IMR-90 (cell line): ENCODE data around the gene ABCF3. TPM values are rescaled to one million over a fixed set of nuclear protein-coding genes. Genes with fewer than 3 reads are reported as not detected.

ENCODE experiments used
- ATAC-seq: fragments of 200-7000 bp; cut with Tn5 transposase; 2 replicates; pipeline ENCODE4 v1.9.1; 2020; ENCODE audit warnings: low read depth, mild to moderate bottlenecking, moderate library complexity
- BruUV-seq: library from RNA; stranded (reverse); fragments of 400-500 nt; replicated peaks from 2 replicates; lab custom pipeline; 2021; lab: Mats Ljungman, UMichigan
- CTCF ChIA-PET: fragments of 300-600 bp; formaldehyde crosslinking; extraction: SDS; loops from one replicate; lab custom pipeline; 2021; ENCODE audit warnings: antibody characterized with exemption; lab: Yijun Ruan, JAX
- POLR2A ChIA-PET: fragments of 300-600 bp; sonication (Branson Sonifier 250); formaldehyde crosslinking; loops from one replicate; lab custom pipeline; 2022; ENCODE audit warnings: antibody characterized with exemption; ENCODE audit not compliant: unreplicated experiment; lab: Charles Lee
- DNase-seq: peaks from one replicate; pipeline ENCODE4 v3.0.0; 2013
- H2AFZ ChIP-seq: replicated peaks from 2 replicates; pipeline ENCODE3; 2013; ENCODE audit warnings: low read length, mild to moderate bottlenecking; ENCODE audit not compliant: poor library complexity
- H2AK5ac ChIP-seq: 2 replicates; pipeline ENCODE4 v1.6.1; 2013; ENCODE audit warnings: low read depth, low read length, inconsistent platforms
- H2AK9ac ChIP-seq: replicated peaks from 2 replicates; pipeline ENCODE3; 2013; ENCODE audit warnings: mild to moderate bottlenecking, low read depth, low read length, moderate library complexity; ENCODE audit not compliant: poor library complexity
- H2BK120ac ChIP-seq: 2 replicates; pipeline ENCODE4 v1.6.1; 2013; ENCODE audit warnings: low read depth, low read length, inconsistent platforms
- H2BK15ac ChIP-seq: 3 replicates; pipeline ENCODE4 v1.6.1; 2013; ENCODE audit warnings: low read depth, low read length, inconsistent platforms
- H2BK20ac ChIP-seq: 2 replicates; pipeline ENCODE4 v1.6.1; 2013; ENCODE audit warnings: low read depth, mild to moderate bottlenecking, inconsistent platforms, low read length, moderate library complexity
- H2BK5ac ChIP-seq: 2 replicates; pipeline ENCODE4 v1.6.1; 2013; ENCODE audit warnings: mild to moderate bottlenecking, low read depth, low read length, inconsistent platforms; ENCODE audit not compliant: poor library complexity, severe bottlenecking
- H3K14ac ChIP-seq: replicated peaks from 2 replicates; pipeline ENCODE4 v1.6.1; 2013; ENCODE audit warnings: low read depth, low read length, inconsistent platforms
- H3K18ac ChIP-seq: 2 replicates; pipeline ENCODE4 v1.6.1; 2013; ENCODE audit warnings: low read depth, low read length, control low read depth
- H3K23ac ChIP-seq: 2 replicates; pipeline ENCODE4 v1.6.1; 2013; ENCODE audit warnings: low read depth, low read length, inconsistent platforms
- H3K27ac ChIP-seq: 2 replicates; pipeline ENCODE4 v1.5.1; 2013; ENCODE audit warnings: mild to moderate bottlenecking, control low read depth, low read length; ENCODE audit not compliant: insufficient read depth
- H3K27me3 ChIP-seq: 2 replicates; pipeline ENCODE4 v1.6.1; 2013; ENCODE audit warnings: low read length; ENCODE audit not compliant: control insufficient read depth, insufficient read depth
- H3K36me3 ChIP-seq: 2 replicates; pipeline ENCODE4 v1.6.1; 2013; ENCODE audit warnings: low read length, mixed read lengths; ENCODE audit not compliant: control insufficient read depth, insufficient read depth
- H3K4ac ChIP-seq: 2 replicates; pipeline ENCODE4 v1.6.1; 2013; ENCODE audit warnings: low read depth, low read length, inconsistent platforms
- H3K4me1 ChIP-seq: 2 replicates; pipeline ENCODE4 v1.6.1; 2013; ENCODE audit warnings: low read length, mixed read lengths; ENCODE audit not compliant: control insufficient read depth, insufficient read depth
- H3K4me2 ChIP-seq: 2 replicates; pipeline ENCODE4 v1.6.1; 2013; ENCODE audit warnings: low read depth, mild to moderate bottlenecking, control low read depth, low read length, moderate library complexity
- H3K4me3 ChIP-seq: 2 replicates; pipeline ENCODE4 v1.5.1; 2013; ENCODE audit warnings: low read depth, mild to moderate bottlenecking, control low read depth, low read length, moderate library complexity; ENCODE audit not compliant: insufficient read depth
- H3K56ac ChIP-seq: 2 replicates; pipeline ENCODE4 v1.6.1; 2013; ENCODE audit warnings: low read length, inconsistent platforms; ENCODE audit not compliant: insufficient read depth; ENCODE audit errors: extremely low read depth
- H3K79me1 ChIP-seq, 2 experiments: 2 replicates each; pipeline ENCODE4 v1.6.1; 2013; ENCODE audit warnings: low read length in 2 of 2, inconsistent platforms in 1 of 2, low read depth in 1 of 2
- H3K9ac ChIP-seq: 2 replicates; pipeline ENCODE4 v1.6.1; 2013; ENCODE audit warnings: low read depth, low read length, control low read depth
- H3K9me1 ChIP-seq: 2 replicates; pipeline ENCODE4 v1.6.1; 2013; ENCODE audit warnings: low read length, inconsistent platforms; ENCODE audit not compliant: insufficient read depth
- H3K9me3 ChIP-seq: 2 replicates; pipeline ENCODE4 v1.6.1; 2013; ENCODE audit warnings: low read length; ENCODE audit not compliant: control insufficient read depth, insufficient read depth
- H4K20me1 ChIP-seq: 2 replicates; pipeline ENCODE4 v1.6.1; 2013; ENCODE audit warnings: low read length, inconsistent platforms; ENCODE audit not compliant: insufficient read depth
- H4K5ac ChIP-seq: 2 replicates; pipeline ENCODE4 v1.6.1; 2013; ENCODE audit warnings: mild to moderate bottlenecking, low read depth, low read length, control low read depth
- H4K8ac ChIP-seq, 2 experiments: 2 replicates each; pipeline ENCODE4 v1.6.1; 2013; ENCODE audit warnings: low read depth in 2 of 2, low read length in 2 of 2, control low read depth in 1 of 2, inconsistent platforms in 1 of 2
- H4K91ac ChIP-seq: 2 replicates; pipeline ENCODE4 v1.6.1; 2013; ENCODE audit warnings: low read depth, low read length, inconsistent platforms; ENCODE audit not compliant: insufficient read depth
- BHLHE40 ChIP-seq: fragments of 150-350 bp; IDR thresholded peaks from 2 replicates; pipeline ENCODE4 v1.6.1; 2016; ENCODE audit warnings: mild to moderate bottlenecking, low read depth, low read length
- CEBPB ChIP-seq: IDR thresholded peaks from 2 replicates; pipeline ENCODE4 v1.6.1; 2012; ENCODE audit warnings: low read depth, low read length, improper control_type of control experiment
- CHD1 ChIP-seq: IDR thresholded peaks from 2 replicates; pipeline ENCODE4 v1.6.1; 2012; ENCODE audit warnings: low read depth, low read length, improper control_type of control experiment
- CTCF ChIP-seq: conservative IDR thresholded peaks from 2 replicates; pipeline ENCODE4 v1.5.1; 2012; ENCODE audit warnings: mild to moderate bottlenecking, low read depth, low read length, improper control_type of control experiment
- ELK1 ChIP-seq: fragments of 150-350 bp; IDR thresholded peaks from 2 replicates; pipeline ENCODE4 v1.6.1; 2016; ENCODE audit warnings: low read depth, mild to moderate bottlenecking, low read length, moderate library complexity, borderline replicate concordance
- FOS ChIP-seq: fragments of 150-350 bp; IDR thresholded peaks from 2 replicates; pipeline ENCODE4 v1.6.1; 2016; ENCODE audit warnings: low read depth, low read length
- MAFK ChIP-seq: IDR thresholded peaks from 2 replicates; pipeline ENCODE4 v1.6.1; 2012; ENCODE audit warnings: low read depth, low read length, improper control_type of control experiment
- MAZ ChIP-seq: IDR thresholded peaks from 2 replicates; pipeline ENCODE4 v1.6.1; 2012; ENCODE audit warnings: low read depth, mild to moderate bottlenecking, low read length, improper control_type of control experiment, moderate library complexity, borderline replicate concordance
- MXI1 ChIP-seq: IDR thresholded peaks from 2 replicates; pipeline ENCODE4 v1.6.1; 2012; ENCODE audit warnings: low read depth, mild to moderate bottlenecking, low read length, moderate library complexity, borderline replicate concordance
- NFE2L2 ChIP-seq: fragments of 150-350 bp; IDR thresholded peaks from 2 replicates; pipeline ENCODE4 v1.6.1; 2016; ENCODE audit warnings: low read depth, mild to moderate bottlenecking, low read length
- POLR2A ChIP-seq: IDR thresholded peaks from 2 replicates; pipeline ENCODE4 v1.6.1; 2012; ENCODE audit warnings: mild to moderate bottlenecking, low read depth, low read length
- RAD21 ChIP-seq: IDR thresholded peaks from 2 replicates; pipeline ENCODE4 v1.6.1; 2012; ENCODE audit warnings: low read length, improper control_type of control experiment
- RCOR1 ChIP-seq: IDR thresholded peaks from 2 replicates; pipeline ENCODE4 v1.6.1; 2012; ENCODE audit warnings: mild to moderate bottlenecking, low read length, improper control_type of control experiment; ENCODE audit not compliant: insufficient replicate concordance
- RFX5 ChIP-seq: IDR thresholded peaks from 2 replicates; pipeline ENCODE4 v1.8.0; 2012; ENCODE audit warnings: low read depth, mild to moderate bottlenecking, low read length, moderate library complexity
- SMC3 ChIP-seq: fragments of 150-350 bp; IDR thresholded peaks from 2 replicates; pipeline ENCODE4 v1.6.1; 2016; ENCODE audit warnings: low read depth, mild to moderate bottlenecking, antibody characterized with exemption, low read length, moderate library complexity
- USF2 ChIP-seq: fragments of 150-350 bp; IDR thresholded peaks from 2 replicates; pipeline ENCODE4 v1.6.1; 2017; ENCODE audit warnings: mild to moderate bottlenecking, antibody characterized with exemption, low read length, low read depth
- WGBS, 2 experiments: methylation state at CpG; one replicate each; pipeline versions ENCODE4 v1.1.5 to v1.1.7; 2013; ENCODE audit warnings: missing lambda C conversion rate in 2 of 2; ENCODE audit not compliant: insufficient read length in 1 of 2; ENCODE audit errors: extremely low coverage in 2 of 2; 5-methylcytosine and 5-hydroxymethylcytosine counted together
- dilution Hi-C: fragments of 300-500 bp; cut with HindIII; formaldehyde crosslinking; loops from one replicate; pipeline ENCODE4 v1.14.3; 2018; ENCODE audit warnings: low sequenced_read_pairs; ENCODE audit not compliant: unreplicated experiment
- in situ Hi-C: fragments of 300-500 bp; cut with MboI; formaldehyde crosslinking; loops from 3 replicates; pipeline ENCODE4 v1.14.3; 2019; ENCODE audit warnings: low sequenced_read_pairs, inconsistent platforms, mixed read lengths
- intact Hi-C: fragments of 100-400 bp; cut with micrococcal nuclease; formaldehyde crosslinking; loops from 2 replicates; pipeline ENCODE4 v1.10.0; 2022
- polyA plus RNA-seq, 3 experiments: library from polyadenylated mRNA; depleted of rRNA; stranded (reverse); fragments of >200 nt; gene quantifications; 2 replicates each; pipeline ENCODE4 v1.2.3, GENCODE V29; 2012; ENCODE audit warnings: low replicate concordance in 1 of 3
- total RNA-seq: library from RNA; depleted of rRNA; stranded (reverse); fragments of >200 nt; gene quantifications from 2 replicates; pipeline ENCODE4 v1.2.3, GENCODE V29; 2012

Gene ABCF3
- total and polyA plus RNA-seq, 2 of the 4 experiments (the other 2 are of a cell fraction): 36.9 to 59.2 TPM

GRCh38 chr3:184234224-184234623 lies 48.2 kb downstream of the ABCF3 start:
- H3K56ac ChIP-seq: no peak overlapping the region
- H2BK5ac ChIP-seq: no peak overlapping the region
- ChIA-PET CTCF (interaction anchor here (0.6 kb wide), 2 partner anchors 12 to 1353 kb away, joined by 4 to 9 read pairs; no protein-coding TSS in a partner anchor), POLR2A (no interaction called here)
- no peak overlapping the region for H4K8ac ChIP-seq
- no peak overlapping the region for H4K91ac ChIP-seq
- no peaks in the 10 kb centered on the region; the same call in 1 of the 2 replicates for H3K4me1 ChIP-seq
- H3K9me1 ChIP-seq: 0 out of 2 replicates have a peak, but pooled peaks cover 3% of the 10 kb centered on the region
- no TSS peak for BruUV-seq
- intact Hi-C loops (no loop called here), in situ Hi-C loops (no loop called here), dilution Hi-C loops (no loop called here)
- no peaks in the 10 kb centered on the region for H3K9me3 ChIP-seq
- no peak overlapping the region for H3K14ac ChIP-seq
- no peak overlapping the region for H2BK15ac ChIP-seq
- no peak overlapping the region for H3K23ac ChIP-seq
- ATAC-seq (peak; percentile 70), DNase-seq (peak; percentile 83)
- no peak overlapping the region for H3K4me2 ChIP-seq
- no CpG with 5 or more reads among the region's 4 CpGs for WGBS, 2 experiments
- H3K9ac ChIP-seq: no peak overlapping the region
- no peak overlapping the region for H4K5ac ChIP-seq
- H3K36me3 ChIP-seq: no peaks in the 10 kb centered on the region
- TF ChIP-seq FOS: no peak
- no peak for TF ChIP-seq SMC3
- no peak for TF ChIP-seq NFE2L2
- TF ChIP-seq USF2: no peak
- TF ChIP-seq CTCF: no peak; the same call in 1 of the 2 replicates
- no peak for TF ChIP-seq RFX5
- no peak for TF ChIP-seq RAD21
- TF ChIP-seq POLR2A: no peak
- no peak for TF ChIP-seq CEBPB
- TF ChIP-seq BHLHE40: no peak
- TF ChIP-seq MAZ: no peak
- no peak for TF ChIP-seq MAFK
- TF ChIP-seq ELK1: no peak
- no peak for TF ChIP-seq MXI1
- TF ChIP-seq CHD1: no peak
- TF ChIP-seq RCOR1: no peak
- no peak overlapping the region for H2AK5ac ChIP-seq
- no peak overlapping the region for H3K18ac ChIP-seq
- no peak overlapping the region for H2BK20ac ChIP-seq
- no peaks in the 10 kb centered on the region; the same call in 1 of the 2 replicates for H4K20me1 ChIP-seq
- H3K4me3 ChIP-seq: no peak overlapping the region
- no peak overlapping the region for H2AK9ac ChIP-seq
- peaks cover 54% of the 10 kb centered on the region for H3K27me3 ChIP-seq
- H3K27ac ChIP-seq: no peak overlapping the region
- H3K79me1 ChIP-seq: no peaks in the 10 kb centered on the region
- H2BK120ac ChIP-seq: no peak overlapping the region
- H3K4ac ChIP-seq: no peak overlapping the region
- H2AFZ ChIP-seq: no peak overlapping the region
